GM18873 (cell line): ENCODE results near the gene PPP1R13L.

Experiments used
- ATAC-seq: cut with Tn5 transposase; IDR thresholded peaks from one replicate; pipeline ENCODE4 v1.9.1; 2021; ENCODE audit warnings: mild to moderate bottlenecking, moderate library complexity, moderate number of reproducible peaks; ENCODE audit not compliant: unreplicated experiment, low FRiP score

The PPP1R13L gene, protein sequence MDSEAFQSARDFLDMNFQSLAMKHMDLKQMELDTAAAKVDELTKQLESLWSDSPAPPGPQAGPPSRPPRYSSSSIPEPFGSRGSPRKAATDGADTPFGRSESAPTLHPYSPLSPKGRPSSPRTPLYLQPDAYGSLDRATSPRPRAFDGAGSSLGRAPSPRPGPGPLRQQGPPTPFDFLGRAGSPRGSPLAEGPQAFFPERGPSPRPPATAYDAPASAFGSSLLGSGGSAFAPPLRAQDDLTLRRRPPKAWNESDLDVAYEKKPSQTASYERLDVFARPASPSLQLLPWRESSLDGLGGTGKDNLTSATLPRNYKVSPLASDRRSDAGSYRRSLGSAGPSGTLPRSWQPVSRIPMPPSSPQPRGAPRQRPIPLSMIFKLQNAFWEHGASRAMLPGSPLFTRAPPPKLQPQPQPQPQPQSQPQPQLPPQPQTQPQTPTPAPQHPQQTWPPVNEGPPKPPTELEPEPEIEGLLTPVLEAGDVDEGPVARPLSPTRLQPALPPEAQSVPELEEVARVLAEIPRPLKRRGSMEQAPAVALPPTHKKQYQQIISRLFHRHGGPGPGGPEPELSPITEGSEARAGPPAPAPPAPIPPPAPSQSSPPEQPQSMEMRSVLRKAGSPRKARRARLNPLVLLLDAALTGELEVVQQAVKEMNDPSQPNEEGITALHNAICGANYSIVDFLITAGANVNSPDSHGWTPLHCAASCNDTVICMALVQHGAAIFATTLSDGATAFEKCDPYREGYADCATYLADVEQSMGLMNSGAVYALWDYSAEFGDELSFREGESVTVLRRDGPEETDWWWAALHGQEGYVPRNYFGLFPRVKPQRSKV

DNA sequence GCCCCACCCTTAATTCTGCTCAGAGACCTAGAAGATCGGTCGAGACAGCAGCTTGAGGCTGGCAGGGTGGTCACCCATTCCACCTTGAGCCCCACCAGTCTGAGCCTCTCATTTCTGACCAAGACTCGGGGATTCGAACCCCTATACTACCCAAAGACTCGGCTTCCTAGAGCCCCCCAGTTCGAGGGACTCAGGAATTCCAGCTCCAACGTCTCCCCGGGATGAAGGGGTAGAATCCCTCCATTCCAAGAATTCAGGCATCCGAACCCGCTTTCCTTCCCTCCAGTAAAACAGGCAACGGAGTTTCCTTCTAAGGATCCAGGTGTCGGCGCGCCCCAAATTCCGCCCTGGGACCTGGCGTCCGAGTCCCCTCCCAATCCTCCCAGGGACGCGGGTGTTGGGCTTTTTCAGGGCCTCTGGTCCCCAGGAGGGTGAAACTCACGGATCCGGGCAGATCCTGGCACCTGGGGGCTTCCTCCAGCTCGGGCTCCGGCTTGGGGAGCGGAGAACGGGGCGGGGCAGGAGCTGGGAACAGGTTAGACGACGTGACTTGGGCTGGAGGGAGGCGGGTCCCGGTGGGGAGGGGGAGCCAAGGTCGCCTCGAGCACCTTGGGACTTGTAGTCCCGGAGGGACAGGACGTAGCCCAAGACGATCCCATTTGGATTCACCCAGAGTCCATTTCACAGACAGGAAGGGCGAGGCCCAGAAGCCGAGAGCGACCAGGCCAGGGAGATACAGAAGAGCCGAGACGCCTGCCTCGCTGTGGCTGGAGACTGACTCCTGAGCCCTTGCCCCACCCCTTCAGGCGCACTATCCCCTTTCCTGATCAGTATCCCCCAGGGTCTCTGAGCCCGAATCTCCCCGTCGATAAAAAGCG lies at the start of gene PPP1R13L:
Gene PPP1R13L (minus strand): TSS at position 513 of the 878 bp plus-strand sequence. CDS start 6,751 bp downstream, outside the sequence.
- ATAC-seq: no peak

DNA sequence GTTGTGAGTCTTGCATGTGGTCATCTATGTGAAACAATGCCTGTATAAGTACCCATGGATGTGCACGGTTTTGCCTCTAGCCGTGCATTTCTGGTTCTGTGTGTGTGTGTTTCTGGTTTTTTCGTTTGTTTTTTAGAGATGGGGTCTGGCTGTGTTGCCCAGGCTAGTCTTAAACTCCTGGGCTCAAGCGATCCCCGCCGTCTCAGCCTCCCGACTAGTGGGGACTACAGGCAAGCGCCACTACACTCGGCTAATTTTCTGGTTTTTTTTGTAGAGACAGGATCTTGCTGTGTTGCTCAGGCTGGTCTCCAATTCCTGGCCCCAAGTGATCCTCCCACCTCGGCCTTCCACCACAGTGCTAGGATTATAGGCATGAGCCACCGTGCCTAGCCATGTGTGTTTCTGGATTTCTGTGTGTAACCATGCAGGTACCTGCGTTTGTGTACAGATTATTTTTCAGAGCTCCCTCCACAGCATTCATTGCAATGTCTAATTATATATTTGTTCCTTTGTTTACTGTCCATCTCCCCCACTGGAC lies 47.0 kb upstream of the PPP1R13L start:
- no peak for ATAC-seq

DNA sequence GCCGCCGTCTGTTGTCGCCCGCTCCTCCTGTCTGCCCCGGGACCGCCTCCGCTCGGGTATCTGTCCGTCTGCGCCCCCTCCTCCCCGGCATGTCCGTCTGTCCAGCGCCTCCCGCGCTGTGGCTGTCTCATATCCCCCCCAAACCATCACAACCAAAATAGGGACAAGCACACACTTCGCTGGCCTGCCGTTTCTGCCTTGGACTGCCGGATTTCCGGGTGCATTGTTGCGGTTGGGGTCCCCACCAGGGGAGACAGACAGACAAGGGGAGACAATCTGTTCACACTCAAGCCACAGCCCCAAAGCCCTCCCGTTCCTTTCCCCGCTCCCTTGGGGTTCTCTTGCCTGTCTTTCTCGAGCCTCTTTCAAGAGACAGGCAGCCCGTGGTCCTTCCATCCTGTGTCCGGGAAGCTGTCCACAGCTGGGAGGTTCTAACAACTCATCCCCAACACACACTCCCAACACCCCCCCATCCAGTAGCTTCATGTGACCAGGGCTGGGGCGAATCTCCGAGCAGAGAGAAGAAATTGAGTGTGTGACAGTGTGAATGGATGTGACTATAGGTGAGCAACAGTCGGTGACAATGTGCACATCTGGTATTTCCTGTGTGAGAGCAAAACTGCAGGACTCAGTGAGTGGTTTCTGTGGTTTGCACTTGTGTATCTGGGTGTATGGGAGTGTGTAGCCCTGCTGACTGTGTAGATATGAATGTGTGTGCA lies 46.4 kb upstream of the PPP1R13L start:
- no peak for ATAC-seq

DNA sequence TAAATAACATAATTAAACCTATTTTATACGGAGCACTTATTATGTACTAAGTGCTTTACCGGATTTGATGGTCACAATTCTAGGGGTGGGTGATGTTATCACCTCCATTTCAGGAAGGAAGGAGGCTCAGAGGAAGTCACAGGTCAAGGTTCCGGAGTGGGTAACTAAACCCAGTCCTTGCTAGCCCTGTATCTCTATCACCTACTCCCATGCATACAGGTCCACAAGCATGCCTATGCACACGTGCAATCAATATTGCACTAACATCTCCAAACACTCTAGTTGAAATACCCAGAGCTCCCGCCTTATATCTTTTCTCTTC lies 45.1 kb upstream of the PPP1R13L start:
- no peak for ATAC-seq

DNA sequence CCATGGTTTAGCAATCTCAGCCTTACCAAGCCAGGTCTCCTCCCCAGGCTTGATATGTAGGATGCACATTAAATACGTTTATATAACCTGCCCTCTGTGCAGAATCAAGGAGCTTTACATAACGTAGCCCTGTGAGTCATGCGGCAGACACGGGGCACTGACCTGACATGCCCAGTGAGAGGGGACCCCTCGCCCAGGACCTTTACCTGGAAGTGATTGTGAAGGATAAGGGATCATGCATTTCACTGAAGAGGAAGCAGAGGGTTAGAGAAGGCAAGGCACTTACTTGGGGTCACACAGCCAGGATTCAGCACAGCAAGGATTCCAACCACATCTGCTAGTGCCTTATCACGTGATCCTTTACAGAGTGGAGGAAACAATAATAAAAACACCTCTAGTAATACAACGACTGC lies 44.0 kb upstream of the PPP1R13L start:
- ATAC-seq: no peak

DNA sequence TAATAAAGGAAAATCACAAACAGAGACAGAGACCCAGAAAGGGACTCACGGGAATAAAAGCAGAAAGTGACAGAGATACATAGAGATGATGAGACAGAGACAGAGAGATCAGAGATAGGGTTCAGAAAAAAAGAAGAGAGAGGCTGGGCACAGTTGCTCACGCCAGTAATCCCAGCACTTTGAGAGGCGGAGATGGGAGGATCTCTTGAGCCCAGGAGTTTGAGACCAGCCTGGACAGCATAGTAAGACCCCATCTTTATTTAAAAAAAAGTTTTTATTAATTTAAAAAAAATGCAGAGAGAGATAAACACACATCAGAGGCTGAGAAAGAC lies 43.5 kb upstream of the PPP1R13L start:
- no peak for ATAC-seq

DNA sequence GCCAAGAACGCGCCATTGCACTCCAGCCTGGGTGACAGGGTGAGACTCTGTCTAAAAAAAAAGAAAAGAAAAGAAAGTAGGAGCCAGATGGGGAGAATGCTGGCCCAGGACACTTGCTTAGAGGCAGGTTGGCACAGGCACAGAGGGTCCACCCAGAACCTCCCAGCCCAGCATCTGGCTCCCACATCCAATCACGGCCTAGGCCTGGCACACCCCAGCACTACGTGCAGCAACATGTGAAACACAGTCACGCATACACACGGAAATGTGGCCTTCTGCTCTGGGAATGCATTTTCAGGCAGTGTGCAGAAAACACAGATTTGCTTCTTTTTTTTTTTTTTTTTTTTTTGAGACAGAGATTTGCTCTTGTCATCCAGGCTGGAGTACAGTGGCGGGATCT lies 42.1 kb upstream of the PPP1R13L start:
- ATAC-seq: no peak

DNA sequence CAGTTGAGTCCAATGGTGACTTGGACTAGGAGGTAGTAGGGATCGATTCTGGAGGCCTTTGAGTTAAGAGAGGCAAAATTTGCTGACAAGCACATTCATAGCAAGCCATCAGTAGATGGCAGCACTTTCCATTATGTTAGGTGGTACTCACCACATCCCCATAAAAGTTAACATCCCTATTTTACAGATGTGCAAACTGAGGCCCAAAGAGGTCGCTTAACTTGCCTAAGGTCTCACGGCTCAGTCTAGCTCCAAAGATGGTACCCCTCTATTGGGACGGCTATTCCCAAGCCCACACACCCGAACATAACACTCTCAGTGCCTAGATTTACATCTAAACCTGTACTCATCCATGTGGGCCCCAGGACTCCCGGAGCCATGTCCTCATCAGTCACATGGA lies 41.4 kb upstream of the PPP1R13L start:
- no peak for ATAC-seq

DNA sequence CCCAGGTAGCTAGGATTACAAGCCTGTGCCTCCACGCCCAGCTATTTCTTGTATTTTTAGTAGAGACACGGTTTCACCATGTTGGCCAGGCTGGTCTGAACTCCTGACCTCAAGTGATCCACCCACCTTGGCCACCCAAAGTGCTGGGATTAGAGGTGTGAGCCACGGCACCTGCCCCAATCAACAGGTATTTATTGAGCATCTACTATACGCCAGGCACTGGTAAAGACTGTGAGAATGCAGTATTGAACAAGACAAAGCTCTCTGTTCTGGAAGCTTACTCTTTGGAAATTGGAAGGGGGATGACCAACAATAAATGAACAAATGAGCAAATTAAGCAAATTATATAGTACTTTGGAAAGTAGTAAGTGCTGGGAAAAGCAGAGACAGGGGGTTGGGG lies 40.3 kb upstream of the PPP1R13L start:
- ATAC-seq: no peak

DNA sequence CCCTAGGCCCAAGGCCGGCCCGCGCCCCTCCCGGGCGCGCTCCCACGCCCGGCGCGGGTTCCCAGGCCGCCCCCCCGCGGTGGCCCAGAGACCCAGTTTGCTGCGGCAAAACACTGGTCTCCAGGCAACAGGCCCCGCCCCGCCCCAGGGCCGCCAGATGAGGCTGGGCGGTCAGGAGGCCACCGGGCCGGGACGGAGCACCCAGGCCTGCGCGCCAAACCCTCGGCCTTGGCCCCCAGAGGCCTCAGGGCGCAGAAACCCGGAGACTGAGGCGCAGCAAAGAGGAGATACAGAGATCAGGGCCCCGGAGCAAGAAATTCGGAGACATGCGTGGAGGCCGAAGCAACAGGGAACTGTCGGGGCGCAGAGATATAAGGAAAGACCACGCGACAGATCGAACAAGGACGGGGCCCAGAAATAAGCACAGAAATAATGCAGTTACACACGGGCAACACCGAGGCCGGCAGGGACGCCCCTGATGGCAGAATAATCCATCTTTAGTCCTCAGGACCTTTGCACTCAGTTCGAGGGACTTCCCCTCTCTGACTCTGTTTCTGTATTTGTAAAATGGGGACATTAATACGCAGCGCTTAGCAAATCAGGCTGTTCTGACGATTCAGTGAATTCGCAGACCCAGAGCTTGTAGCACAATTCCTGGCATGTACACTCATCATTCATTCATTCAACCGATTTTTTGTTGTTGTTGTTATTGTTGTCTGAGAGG lies 39.6 kb upstream of the PPP1R13L start:
- ATAC-seq: no peak

DNA sequence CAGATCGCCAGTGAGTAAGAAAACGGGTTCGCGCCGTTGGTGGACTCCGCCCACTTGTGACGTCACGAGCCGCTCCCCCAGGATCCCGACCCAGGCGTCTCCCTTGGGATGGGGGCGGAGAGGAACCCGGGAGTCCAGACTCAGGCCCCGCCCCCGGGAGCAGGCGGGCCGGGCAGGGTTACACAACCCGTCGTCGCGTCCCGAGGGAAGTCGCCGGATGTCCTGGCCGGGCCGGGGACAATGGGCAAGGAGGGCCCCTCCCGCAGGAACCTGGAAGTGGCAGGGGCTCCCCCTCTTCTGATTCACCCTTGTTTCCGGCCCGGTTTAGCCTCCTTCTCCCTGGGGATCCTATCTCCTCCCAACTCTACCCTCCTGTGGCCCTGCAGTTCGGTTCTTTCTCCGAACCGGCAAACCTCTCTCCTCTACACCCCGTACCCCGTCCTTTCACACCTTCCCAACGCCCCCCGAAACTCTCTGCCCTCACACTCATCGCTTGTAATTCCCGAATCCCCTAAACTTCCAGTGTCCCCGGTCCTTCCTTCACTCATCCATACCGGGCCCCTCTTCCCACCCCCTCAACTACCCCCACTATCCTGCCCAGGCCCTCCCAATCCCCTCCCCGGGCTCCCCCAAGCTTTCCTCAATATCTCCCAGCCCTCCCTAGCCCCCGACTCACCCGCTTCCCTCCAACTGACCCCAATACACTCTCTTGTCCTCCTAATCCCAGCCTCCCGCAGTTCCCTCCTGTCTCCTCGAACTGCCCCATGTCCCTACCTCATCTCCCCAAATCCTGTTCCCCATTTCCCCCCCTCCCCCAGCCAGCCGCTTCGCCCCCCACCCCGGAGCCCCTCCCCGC lies 38.8 kb upstream of the PPP1R13L start:
- ATAC-seq: no peak

DNA sequence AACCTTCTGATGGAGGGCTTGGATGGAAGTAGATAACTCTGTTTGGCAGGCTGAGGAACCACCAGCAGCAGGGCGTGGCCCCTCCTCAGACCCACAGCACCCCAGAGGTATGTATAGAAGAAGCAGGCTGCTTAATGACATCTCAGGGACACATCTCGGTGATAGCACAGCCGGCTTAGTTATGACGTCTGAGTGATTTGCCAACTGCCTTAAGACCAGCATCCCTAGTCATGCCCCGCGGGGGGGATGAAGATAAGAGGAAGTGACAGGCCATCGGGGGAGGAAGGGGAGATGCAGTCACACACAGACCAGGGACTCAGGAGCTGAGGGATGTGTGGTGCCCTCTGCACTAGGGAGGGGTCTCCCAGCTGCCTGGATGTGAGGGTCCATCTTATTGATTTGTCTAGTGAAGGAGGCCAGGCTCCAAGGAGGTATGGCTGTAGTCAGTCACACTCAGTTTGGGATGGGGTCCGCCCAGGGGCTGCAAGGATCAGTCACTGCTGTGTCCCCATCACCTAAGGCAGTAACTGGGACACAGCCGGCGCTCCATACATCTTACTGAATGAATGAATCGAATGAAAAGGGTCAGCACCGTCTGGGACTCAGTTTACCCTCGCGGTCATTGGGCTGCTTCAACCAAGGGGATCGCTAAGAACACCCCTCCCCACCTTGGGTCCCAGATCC lies 38.1 kb upstream of the PPP1R13L start:
- no peak for ATAC-seq

DNA sequence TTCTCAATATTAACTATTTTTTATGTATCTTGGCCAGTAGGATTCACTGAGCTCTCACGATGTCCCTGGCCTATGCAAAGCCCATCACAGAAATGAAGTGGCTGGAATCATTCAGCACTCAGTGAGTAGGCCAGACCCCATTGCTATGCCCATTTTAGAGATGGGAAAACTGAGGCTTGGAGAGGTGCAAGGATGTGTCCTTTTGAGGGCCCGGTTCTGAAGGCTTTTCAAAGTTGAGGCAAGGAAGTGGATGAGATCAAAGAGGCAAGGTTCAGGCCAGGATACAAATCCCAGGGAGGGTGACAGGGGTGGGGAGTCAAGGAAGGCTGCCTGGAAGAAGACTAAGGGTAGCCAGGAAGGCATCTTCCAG lies 37.5 kb upstream of the PPP1R13L start:
- ATAC-seq: no peak

DNA sequence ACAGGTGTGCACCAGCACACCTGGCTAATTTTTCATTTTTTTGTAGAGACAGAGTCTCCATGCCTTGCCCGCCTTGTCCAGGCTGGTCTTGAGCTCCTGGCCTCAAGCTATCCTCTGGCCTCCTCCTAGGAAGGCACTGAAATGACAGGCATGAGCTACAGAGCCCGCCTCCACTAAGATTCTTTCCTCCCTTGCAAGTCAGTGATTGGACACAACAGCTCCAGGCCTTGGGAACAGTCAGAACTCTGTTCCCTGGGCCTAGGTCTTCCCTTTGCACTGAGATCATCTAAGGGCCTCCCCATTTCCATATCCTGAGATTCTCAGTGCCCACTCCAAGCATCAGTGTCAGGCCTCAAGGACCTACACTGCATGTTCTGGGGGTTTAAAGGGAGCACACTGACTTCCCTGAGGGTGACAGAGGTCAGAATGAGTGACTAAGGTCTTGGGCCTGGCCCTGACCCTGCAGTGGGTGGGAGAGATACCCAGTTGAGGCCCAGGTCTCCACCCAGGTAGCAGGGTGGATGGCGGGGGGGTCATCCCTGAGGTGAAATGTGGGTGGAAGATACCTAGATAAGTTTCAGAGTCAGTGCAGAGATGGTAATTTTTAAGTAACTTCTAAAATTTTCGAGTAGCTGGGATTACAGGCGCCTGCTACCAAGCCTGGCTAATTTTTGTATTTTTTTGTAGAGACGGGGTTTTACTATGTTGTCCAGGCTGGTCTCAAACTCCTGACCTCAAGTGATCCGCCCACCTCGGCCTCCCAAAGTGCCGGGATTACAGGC lies 36.2 kb upstream of the PPP1R13L start:
- no peak for ATAC-seq

DNA sequence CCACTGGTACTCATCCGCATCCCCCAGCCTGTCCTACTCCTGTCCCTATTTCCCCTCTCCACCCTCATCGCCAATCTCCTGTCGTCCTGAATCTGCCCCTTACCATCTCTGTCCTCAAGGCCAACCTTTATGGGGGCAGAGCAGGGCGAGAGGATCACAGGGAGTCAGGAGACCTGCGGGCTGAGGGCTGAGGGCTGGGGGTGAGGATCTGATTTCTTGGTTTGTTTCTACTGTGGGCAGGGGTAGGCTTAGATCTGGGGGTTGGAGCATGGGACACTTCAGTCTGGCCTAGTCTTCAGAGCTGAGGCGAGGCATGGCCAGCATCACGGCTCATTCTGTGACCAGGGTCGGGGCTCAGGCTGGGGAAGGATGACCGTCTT lies 35.4 kb upstream of the PPP1R13L start:
- ATAC-seq: no peak

DNA sequence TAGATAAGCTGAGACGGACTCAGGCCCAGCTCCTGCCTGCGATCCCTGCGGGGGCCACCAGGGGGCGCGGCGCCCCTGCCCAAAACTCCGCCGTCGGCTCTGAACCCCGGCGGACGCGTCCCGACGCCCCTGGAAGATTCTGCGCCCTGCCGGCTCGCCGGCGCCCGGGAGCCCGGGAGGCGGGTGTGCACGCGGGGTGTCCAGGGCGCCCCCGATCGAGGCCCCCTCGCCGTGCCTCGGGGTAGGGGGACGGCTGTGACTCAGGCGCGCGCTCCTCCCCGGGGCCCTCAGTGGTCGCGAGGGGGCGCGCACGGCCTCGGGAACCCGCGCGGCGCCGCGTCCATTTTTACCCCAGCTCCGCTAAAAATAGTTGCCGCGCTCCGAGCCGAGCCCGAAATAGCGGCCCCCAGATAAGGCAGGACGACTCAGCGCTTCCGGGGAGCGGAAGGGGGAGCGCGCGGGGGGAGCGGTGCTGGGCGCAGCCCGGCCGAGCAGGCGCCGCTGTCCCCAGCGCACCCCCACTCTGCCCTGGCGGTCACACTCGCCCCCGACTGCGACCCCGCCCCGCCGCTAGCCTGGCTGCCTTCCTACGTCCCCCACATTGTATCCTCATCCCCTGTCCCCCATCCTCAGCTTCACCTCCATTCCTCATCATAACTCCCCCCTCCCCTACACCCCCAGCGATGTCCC lies 34.8 kb upstream of the PPP1R13L start:
- ATAC-seq: peak; percentile 47

DNA sequence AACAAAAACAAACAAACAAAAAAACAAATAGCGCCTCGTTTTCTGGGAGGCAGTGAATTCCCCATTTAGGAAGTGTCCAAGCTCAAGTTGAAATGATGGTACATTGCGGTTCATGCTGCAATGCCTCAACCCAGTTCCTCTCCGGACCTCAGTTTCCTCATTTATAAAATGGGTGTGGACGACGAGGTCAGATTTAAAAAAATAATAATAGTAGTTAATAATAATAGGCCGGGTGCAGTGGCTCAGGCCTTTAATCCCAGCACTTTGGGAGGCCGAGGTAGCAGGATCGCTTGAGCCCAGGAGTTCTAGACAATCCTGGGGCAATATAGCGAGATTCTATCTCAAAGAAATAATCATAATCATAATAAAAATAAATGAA lies 34.3 kb upstream of the PPP1R13L start:
- no peak for ATAC-seq
